Stimulated activated CD8-positive, alpha-beta memory T cell treated with anti-CD3 and anti-CD28 coated beads, Interleukin-4, amount 100 ng/mL, for 48 hours (primary cell): ENCODE results near the gene SCN2A.
A peak's percentile ranks its signal among the peaks of the same experiment; 100 is the strongest.

Source experiments
- DNase-seq: peaks from one replicate; pipeline ENCODE4 v3.0.0-alpha.2; 2020

The SCN2A gene

DNA sequence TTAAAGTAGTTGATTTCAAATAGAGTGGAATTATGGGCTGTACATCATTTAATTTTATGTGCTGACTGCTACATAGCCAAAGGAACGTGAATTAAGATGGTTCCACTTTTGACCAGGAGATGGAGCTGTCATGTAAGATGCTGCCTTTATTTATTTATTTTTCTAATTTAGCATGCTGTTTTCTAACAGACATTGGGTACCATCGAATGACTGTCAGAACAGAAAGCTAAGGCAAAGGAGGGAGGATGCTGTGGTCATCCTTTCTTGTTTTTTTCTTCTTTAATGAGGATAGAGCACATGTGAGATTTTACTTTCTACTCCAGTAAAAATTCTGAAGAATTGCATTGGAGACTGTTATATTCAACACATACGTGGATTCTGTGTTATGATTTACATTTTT lies at the start of gene SCN2A:
Gene SCN2A (plus strand): TSS at position 185 of the 400 bp plus-strand sequence. CDS start 56,410 bp downstream, outside the sequence.
- no peak for DNase-seq

DNA sequence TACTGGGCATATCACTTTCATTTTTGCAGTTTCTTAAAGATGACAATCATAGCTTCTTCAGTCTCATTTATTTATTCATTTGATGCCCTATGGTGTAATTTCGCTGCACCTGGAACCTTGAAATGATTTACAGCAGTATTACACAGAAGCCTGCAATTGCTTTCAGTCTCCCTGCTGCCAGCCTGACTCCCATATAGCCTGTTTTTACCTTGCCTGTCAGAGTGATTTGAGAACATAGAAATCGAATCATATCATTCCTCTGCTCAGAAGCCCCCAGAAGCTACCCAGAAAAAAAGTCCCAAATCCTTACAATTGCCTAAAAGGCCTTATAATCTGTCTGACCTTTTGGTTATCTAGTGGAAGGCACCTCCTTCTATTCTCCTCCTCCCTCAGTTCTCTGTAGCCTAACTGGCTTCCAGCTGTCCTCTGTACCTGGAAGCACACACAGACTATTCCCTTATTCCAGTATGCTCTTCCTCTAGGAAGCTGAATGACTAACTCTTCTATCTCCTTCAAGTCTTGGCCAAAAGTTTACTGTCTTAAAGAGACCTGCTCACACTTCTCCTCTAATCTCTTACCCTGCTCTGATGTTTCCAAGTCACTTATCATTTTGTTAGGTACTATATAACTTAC lies 48.0 kb upstream of the SCN2A start:
- DNase-seq: no peak

DNA sequence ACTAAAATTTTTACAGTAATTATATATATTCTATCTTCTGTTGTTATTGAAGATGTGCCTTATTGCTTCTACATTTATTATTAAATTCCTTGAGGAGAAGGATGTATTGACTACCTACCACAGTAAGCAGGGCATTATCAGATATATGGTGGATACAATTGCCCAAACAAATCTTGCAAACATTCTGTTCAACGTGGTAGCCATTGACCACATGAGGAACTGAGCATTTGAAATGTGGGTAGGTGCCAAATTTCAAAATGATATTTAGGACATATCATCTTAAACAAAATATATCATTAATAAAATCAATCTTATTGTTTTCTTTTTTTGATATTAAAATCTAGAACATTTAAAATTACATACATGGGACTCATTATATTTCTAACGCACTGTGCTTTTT lies 46.5 kb upstream of the SCN2A start:
- no peak for DNase-seq

DNA sequence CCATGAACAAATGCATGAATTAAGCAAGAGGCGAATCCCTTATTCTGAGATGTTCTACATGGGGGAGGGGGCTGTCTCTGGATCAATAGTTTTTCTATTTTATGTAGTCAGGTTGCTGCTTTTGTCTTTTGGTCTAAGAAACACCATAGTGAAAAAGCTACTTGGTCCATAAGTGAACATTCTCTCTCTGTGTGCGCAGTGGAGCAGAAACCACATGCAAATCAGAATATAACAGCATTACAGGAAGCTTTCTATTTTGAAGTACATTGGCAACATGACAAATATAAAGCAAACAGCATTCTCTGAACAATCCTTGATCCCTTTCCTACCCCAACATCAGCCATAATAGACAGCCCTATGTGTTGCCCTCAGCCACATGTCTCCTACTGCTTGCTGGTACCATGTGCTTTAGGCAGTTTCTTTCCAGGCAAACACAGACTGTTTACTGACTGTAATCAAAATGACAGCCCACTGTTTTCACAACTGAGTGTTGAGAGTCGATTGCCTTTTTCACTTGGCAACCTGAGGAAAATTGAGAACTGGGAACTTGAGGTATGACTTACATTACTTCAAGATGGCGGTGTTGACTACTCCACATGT lies 45.9 kb upstream of the SCN2A start:
- no peak for DNase-seq

DNA sequence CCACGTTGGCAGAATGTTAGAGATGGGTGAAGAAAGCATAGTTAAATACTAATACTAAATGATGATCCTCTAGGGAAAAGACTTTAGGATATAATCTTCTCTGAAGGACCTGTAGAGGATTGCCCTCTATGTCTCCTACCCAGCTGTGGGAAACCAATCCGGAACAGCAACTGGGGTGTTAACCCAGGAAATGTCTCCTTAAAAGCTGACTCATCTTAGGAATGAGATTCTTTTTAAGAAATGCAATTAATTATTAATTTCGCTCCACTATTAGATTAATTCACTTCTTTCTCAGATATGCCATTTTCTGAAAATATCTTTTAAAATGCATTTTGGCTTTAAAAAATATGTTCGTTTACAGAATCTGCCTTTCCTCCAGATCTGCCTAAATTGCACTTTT lies 42.8 kb upstream of the SCN2A start:
- no peak for DNase-seq

DNA sequence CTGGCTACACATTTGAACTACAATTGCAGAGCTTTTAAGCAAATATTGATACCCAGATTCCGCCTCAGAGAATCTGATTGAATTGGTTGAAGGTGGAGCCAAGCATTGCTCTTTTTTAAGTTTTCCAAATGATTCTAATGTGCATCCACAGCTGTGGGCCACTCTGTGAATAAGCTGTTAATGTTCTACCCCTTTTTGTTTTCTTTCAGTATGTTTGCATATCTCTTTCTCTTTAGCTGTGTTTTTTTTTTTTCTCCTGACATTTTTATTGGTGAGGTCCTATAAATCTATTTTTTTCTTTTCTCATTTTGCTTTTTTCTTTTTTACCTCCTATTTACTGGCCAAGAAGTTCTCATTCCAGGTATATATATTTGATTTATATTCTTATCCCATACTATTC lies 41.9 kb upstream of the SCN2A start:
- DNase-seq: no peak

DNA sequence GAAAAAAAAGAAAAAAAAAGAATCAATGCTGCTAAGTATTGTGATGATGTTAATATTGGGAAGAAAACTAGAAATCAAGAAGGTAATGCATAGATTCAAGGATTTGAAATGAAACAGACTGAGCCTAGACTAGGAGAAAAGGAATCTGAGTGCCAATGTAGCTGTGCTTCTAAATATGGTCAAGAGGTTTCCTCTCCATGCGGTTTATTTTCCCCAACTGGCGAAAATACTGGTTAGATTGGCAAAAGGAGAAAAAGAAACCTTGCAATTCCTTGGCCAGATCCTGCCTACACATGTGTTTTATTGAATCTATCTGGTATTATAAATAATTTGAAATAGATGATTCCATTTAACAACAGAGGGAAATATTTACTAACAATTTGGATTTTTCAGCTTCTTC lies 41.0 kb upstream of the SCN2A start:
- DNase-seq: no peak

DNA sequence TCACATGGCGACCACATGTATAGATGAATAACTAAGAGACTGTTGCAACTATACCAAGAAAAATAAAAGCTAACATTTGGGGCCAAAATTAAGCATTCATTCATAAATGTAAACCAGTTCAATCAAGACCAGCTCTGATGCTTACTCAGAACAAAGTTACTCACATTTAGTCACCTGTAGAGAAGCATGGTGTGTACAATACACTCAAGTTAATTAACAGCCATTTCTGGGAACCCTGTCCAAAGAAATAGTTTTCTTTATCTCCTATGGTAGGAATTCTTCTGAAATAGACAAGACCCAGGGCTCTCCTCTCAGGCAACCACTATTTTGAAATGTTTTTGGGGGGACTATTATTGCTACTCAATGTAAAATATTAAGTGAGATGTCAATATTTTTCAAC lies 37.0 kb upstream of the SCN2A start:
- DNase-seq: no peak

DNA sequence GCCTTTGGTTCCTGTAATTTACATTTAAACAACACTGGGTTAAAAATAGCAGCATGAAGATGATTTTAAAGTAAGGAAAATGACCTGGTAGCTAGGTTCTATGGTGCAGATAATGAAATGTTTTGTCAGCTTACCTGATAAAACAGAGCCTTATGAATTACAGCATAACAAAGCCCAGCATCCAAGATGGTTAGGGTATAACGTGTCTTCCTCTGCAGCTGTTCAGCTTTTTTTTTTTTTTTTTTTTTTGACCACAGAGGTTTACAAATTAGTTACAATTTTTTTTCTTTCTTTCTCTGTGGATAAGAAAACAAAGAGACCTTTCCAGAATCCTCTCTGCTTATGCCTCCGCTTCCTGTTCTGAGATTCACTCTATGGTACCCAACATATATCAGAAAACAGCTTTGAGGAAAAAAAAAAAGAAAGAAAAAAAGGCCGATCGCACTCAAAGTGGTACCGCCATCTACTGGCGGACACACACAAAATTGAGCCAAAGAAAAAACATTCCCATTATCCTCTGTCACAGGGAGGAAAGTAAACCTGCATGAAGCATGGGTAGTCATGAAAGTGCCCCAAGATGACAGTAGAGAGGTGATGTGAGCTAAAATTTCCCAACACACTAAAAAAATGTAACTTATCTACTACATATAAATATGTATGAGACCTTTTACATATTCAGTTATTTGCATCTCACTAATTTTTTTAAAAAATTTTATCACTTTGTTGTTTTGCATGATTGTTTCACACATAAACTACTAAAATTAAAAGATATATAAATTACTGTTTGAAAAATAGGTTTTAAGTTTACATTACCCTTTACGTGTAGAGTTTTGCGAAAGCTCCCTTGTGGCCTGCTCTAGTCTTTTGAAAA lies 35.3 kb upstream of the SCN2A start, which contains the start of gene SCN3A:
Gene SCN3A (minus strand): TSS at position 362 of the 871 bp plus-strand sequence. CDS start 27,656 bp downstream, outside the sequence.
- peak; percentile 23 for DNase-seq

DNA sequence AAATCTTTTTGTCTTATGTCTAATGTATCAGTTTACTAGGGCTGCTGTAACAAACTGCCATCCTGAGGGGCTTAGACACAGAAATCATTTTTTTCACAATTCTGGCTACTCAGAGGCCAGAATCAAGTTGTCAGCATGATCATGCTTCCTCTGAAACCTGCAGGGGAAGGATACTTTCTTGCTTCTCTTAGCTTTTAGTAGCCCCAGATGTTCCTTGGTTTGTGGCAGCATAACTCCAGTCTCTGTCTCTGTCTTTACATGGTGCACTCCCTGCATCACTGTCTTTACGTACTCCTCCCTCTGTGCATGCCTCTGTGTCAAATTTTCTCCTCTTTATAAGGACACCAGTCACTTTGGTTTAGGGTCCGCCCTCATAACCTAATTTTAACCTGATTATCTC lies 33.3 kb upstream of the SCN2A start:
- no peak for DNase-seq

DNA sequence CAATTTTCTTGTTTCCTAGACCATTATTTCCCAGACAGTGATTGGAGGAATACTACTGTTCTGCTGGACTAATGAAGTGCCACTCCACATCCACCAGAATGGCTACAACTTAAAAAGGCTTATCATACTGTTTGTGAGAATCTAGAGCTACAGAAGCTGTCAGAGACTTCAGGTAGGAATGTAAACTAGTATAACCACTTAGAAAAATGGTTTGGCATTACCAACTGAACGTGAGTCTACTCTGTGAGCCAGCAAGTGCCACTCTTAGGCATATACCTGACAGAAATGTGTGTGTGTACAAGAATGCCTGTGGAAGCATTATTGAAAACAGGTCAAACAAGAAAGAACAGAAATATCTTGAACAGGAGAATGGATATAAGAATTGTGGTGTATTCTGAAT lies 31.1 kb upstream of the SCN2A start:
- no peak for DNase-seq

DNA sequence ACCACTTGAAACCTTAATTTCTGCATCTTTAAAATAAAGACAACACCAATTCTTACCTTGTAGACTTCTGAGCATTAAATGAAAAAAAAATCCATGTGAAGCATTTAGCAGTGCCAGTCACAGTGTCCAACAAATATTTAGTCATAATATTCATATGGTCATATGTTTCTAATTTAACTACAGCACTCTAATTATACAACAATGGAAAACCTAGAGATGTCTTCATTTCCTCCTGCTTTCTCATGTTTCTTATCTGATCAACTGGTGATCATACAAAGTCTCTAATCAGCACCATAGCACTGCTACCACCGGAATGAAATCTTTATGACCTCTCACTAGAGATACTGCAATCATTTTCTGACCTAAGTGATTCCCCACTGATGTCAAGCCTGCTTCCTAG lies 25.1 kb upstream of the SCN2A start:
- DNase-seq: no peak

DNA sequence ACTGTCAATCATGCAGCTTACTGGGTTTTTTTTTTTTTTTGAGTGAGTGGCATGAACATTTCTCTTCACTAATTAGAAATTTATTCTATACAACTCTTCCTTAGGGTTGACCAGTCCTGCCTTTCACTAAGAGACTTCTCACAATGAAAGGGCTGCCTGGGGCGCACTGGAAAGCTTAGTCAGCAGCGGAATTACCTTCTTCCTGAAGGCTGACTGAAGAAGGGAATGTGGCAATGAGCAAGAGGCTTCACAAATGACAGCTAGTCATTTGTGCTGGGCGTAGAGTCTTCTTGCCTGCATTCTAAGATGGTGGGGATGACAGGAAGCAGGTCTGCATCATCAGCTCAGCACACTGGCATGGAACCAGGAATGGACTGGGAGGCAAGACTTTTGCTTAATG lies 19.7 kb upstream of the SCN2A start:
- no peak for DNase-seq

DNA sequence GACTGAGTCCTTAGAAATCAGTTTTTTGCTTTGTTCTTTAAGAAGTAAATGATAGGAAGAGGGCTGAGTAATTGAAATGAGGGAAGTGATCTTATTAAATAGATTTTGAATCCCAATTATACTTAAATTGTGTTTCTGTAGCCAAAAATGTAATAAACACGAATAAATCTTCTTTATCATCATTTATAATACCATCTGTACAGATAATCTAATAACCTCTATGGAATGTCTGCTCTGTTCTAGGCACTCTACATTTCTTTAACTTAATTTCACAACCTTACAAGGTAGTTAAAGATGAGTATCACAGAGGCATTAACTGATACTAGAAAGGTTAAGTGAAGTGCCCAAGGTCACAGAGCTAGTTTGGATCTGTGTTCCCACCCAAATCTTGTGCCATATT lies 14.3 kb upstream of the SCN2A start:
- no peak for DNase-seq

DNA sequence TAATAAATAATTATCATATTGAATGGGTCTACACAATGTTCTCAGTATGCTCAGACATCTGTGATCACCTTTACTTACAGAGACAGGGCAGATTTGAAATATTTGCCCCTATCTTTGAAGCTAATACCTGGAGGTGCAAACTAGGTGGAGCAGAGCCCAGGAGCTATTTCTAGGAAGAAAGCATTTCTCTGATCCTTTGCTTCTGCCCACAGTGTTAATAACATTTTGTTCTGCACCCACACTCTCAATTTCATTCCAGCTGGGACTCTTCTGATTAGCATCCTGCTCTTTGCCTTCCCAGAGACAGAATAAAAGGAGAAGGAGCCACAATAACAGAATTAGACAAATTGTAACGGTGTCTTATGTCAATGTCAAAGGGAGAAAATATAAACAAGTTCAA lies 11.6 kb upstream of the SCN2A start:
- no peak for DNase-seq

DNA sequence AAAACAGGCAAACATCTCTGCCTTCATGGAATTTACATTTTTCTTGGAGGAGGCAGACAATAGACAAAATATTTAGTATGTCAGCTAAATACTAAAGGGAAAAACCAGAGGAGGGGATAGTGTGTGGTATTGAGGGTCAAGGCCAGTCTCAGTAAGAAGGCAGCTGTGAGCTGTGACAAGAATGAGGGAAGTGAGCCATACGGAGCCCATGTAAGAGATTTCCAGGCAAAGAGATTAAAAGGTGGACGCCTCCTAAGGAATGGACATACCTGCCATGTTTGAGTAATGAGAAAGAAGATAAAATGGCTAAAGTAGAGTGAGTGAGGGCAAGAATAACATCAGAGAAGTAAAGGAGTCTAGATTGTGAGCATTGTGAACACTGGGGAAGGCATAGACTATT lies 2.2 kb upstream of the SCN2A start:
- no peak for DNase-seq

DNA sequence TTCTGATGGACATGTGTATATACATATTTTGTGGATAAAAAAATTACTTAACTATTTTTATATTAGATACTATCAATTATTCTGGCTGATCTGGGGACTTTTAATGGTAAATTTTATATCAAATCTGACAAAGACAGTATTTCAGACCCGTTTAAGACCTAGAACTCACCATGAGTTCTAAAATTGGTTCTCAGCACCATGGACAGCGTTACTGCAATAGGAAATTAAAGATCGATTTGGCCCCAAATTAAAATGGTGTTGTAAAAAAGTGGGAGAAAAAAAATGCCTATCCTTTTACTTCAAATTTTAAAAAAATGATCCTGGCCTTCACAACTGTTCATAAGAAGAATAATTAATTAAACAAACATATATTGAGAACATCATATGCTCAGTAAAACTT lies 919 bp upstream of the SCN2A start:
- DNase-seq: no peak

DNA sequence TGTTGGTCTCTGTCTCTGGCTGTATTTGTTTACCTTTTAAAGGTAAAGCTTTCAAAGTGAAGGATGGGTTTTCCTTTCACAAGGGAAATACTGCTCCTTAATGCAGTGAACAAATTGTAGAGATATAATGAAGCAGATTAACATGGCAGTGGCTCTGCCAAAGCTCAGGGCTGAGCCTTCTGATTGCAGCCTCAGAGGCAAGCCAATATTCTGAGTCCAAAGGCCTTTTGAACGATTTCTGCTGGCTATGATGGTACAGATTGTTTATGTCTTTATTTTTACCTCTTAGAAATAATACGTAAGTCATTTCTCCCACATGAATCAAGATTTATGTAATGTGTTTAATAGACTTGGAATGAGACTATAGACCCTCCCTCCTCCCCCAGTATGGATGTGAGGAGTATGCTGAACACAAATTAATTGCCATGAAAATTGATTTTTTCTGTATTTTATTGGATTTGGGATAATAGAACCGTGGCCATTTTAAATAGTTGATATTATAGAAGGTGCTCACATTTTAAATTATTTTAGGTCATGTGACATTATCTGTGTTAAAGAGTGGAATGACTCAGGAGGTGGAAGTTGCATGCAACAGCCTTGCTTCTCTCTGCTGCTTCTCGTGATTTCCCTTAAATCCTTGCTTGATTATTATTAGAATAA lies 772 bp downstream of the SCN2A start:
- no peak for DNase-seq

DNA sequence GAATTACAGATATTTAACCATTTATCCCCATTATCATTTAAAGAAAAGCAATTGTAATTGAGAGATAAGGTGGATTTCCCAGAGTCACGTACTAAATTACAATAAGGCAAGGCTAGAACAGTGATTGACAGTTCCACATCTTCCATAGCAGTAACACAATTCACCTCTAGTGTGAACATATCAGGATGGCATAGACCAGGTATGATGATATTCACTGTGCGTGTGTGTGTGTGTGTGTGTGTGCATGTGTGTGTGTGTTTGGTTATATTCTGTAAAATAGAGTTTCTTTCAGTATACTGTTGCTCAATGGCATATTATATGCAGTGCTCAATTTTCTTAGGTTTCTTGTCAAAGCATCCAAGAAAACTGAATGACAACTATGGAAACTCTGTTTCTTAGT lies 1.7 kb downstream of the SCN2A start:
- DNase-seq: no peak

DNA sequence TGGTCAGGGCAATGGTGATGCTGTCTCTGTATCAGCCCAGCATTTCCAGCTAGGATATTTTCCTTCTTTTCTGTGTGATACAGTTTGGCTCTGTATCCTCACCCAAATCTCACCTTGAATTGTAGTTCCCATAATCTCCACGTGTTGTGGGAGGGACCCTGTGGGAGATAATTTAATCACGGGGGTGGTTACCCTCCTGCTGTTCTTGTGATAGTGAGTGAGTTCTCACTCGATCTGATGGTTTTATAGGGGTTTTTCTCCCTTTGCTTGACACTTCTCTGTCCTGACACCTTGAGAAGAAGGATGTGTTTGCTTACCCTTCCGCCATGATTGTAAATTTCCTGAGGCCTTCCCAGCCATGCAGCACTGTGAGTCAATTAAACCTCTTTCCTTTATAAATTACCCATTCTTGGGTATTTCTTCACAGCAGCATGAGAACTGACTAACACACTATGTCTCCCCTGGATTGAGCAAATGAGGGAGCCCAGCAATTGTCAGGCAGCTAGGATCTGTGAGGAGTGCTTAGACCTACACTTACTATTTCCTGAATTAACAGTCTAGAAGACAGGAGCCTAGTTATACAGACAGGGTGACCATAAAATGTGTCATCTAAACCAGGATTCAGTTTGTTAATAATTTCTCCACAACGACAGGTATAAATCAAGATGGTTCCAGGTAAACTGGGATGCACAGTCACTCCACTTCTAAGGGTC lies 6.0 kb downstream of the SCN2A start:
- no peak for DNase-seq

DNA sequence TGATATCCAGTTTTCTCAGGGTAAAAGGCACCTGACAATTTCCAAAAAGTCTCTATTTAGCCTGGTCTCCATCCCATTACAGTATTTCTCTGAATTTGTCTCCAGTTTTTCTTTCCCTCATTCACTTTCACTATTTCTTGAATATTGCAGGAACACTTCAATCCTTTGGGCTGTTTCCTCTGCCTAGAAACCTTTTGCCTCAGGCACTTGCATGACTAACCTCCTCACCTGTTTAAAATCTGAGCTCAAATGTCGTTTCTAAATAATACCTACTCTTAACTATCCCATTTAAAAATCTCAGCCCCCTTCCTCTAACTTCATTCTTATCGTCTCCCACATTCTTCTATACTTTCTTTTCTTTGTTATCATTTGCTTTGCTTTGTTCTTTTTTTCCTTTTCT lies 9.0 kb downstream of the SCN2A start:
- DNase-seq: no peak

DNA sequence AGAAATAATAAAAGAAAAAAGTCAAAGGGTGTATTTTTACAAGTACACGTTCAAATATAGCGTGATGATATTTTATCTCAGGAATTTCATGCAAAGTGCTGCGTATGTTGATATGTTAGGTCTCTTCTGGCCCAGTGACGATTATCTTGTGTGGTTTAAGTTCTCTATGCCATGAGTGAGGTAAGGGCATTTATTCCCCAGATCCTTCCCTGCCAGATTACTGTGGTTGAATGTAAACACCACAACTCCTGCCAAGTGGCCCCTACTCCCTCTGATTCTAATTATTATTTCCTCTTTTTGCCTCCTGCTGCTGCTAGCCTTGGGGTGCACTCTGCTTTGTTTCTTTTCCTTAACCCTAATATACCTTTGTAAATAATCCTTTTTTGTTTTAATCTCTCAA lies 12.2 kb downstream of the SCN2A start:
- no peak for DNase-seq

DNA sequence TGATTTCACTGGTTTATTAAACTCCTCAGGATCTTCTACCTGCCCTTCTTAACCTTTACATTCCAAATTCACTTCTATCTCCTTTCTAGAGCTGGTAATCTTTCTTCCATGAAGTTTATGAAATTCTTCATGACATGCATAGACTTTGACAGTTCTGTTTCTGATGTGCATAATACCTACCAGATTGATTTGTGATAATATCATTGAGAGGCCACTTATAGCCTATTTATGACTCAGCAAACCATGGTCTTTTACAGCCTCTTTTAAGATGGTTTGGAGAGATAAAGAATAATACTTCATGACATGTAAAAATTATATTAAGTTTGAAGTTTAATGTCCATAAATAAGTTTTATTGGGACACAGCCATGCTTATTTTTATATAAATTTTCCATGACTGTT lies 14.0 kb downstream of the SCN2A start:
- no peak for DNase-seq
